Measurements from ENCODE around the gene CARS2. TPM values are rescaled to one million over a fixed set of nuclear protein-coding genes. Genes with fewer than 3 reads are reported as not detected.

CARS2 gene
- total and polyA plus RNA-seq, 7 donors, result 35.4 to 77.5 (median 45.7) TPM

DNA sequence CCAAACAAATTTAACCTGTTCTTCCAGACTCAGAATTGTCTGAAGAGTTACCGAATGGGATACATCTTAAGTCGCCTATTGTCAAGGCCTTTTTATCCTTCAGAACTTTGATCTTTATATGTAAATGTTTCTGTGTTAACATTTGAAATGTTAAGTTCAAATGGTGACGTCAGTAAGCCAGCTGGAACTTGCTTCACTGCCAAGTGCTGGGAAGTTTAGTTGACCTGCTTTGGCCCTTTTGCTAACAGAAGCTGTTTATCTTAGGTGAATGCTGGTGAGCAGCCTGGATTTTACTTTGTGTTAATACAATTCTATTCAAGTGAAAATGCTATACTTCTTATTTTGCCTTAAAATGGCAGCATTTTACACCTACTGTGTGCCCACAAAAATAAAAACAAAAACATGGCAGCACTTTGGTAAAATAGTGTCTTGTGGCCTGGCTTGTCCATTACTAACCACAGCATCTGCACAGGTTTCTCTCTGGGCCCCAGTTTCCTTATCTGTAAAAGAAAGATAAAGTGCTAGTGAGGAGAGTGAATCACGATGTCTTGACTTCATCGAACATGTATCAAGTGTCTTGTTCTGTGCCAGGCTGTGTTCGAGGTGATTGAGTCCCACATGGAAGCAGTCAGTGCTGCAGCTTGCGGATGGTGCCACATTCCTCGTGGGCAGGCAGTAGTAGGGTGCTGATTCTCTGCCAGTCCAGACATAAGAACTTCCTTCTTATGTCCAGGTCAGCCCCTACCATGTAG, 88.4 kb downstream of the CARS2 start:
- peak overlapping the region in 3 of 4 donors; percentile 80 to 93 (median 82) for H3K4me3 ChIP-seq
- H3K36me3 ChIP-seq, result peaks cover 0 to 6% (median 2%) of the 10 kb centered on the region in 4 donors
- H3K27ac ChIP-seq, result peak overlapping the region; percentile 94 to 97 (median 96)
- intact Hi-C loops (cut with DNase I), result loop anchor here (5.0 to 10.0 kb wide), 3 partner anchors 160 to 393 kb away; no protein-coding TSS in a partner anchor
- WGBS, 2 donors, result 45 to 69% methylated on average over 8 of the region's 8 CpGs
- peaks cover 0 to 67% (median 54%) of the 10 kb centered on the region in 4 donors for H3K4me1 ChIP-seq
- no peaks in the 10 kb centered on the region for H3K27me3 ChIP-seq
- H3K9me3 ChIP-seq, result no peaks in the 10 kb centered on the region
- TF ChIP-seq POLR2A (IDR thresholded peaks at IDR 0.05) (no peak), POLR2AphosphoS5 (IDR thresholded peaks at IDR 0.05) (peak; percentile 27 to 77 (median 62)), EP300 (IDR thresholded peaks at IDR 0.05) (peak in 3 of 4 donors; percentile 63 to 88 (median 83))
- TF ChIP-seq, protein P1, sequence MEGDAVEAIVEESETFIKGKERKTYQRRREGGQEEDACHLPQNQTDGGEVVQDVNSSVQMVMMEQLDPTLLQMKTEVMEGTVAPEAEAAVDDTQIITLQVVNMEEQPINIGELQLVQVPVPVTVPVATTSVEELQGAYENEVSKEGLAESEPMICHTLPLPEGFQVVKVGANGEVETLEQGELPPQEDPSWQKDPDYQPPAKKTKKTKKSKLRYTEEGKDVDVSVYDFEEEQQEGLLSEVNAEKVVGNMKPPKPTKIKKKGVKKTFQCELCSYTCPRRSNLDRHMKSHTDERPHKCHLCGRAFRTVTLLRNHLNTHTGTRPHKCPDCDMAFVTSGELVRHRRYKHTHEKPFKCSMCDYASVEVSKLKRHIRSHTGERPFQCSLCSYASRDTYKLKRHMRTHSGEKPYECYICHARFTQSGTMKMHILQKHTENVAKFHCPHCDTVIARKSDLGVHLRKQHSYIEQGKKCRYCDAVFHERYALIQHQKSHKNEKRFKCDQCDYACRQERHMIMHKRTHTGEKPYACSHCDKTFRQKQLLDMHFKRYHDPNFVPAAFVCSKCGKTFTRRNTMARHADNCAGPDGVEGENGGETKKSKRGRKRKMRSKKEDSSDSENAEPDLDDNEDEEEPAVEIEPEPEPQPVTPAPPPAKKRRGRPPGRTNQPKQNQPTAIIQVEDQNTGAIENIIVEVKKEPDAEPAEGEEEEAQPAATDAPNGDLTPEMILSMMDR (IDR thresholded peaks at IDR 0.05), result no peak
- peak; percentile 88 for DNase-seq

DNA sequence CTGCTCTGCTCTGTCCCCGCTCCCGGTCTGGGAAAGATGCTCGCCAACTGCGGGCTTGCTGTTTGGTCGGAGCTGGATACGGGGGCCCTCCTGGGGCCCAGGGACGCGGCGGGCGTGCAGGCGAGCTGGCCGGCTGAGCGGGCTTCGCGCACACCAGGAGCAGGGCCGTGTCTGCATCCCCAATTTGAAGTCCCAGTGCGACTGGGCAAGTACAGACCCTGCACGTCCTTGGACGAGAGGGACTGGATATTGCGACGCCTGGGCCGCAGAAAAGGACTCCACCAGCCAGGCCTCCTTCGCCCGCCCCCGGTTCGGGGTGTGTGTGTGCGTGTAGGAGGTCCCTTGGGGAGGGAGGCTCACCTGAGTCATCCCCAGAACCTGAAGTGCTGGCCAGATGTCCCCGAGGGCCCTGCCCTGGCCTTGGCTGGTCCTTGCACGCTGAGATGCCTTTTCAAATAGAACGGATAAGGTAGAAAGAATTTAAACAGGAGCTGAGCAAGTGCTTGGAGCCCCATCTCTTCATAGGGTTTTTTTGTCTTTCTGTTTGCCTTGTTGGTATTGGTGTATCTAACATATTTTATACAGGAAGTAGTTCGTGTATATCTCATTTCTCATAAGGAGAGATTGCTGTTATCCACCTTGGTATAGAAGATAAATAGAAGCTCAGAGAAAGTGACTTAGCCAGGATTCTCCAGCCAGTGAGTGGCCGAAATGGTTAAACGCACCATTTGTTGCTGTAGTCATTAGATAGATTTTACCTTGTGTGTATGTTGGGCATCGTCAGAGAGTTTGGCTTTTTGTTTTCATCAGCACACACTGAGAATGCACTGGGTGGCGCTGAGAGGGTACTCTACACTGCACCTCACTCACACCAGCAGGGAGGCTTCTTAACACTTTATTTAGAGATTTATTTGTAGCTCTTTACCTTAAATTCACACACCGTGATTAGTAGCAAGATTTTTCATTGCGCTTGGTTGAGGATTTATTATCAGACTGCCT, 89.5 kb downstream of the CARS2 start:
- peak overlapping the region; percentile 94 to 97 (median 96) for H3K27ac ChIP-seq
- TF ChIP-seq POLR2AphosphoS5 (IDR thresholded peaks at IDR 0.05), result peak in 2 of 4 donors; percentile 40 to 55
- no peak for TF ChIP-seq POLR2A (IDR thresholded peaks at IDR 0.05)
- H3K4me1 ChIP-seq, result peaks cover 0 to 58% (median 52%) of the 10 kb centered on the region in 4 donors
- DNase-seq, result no peak
- no peaks in the 10 kb centered on the region for H3K27me3 ChIP-seq
- H3K9me3 ChIP-seq, result no peaks in the 10 kb centered on the region
- H3K36me3 ChIP-seq, result no peaks in the 10 kb centered on the region
- H3K4me3 ChIP-seq, result peak overlapping the region; percentile 80 to 93 (median 81)
- 4 to 9% methylated on average over 37 of the region's 37 CpGs for WGBS, 2 donors
- intact Hi-C loops (cut with DNase I), result loop anchor here (1.0 to 10.0 kb wide), 4 partner anchors 97 to 392 kb away; partner anchors contain the start of gene ING1

DNA sequence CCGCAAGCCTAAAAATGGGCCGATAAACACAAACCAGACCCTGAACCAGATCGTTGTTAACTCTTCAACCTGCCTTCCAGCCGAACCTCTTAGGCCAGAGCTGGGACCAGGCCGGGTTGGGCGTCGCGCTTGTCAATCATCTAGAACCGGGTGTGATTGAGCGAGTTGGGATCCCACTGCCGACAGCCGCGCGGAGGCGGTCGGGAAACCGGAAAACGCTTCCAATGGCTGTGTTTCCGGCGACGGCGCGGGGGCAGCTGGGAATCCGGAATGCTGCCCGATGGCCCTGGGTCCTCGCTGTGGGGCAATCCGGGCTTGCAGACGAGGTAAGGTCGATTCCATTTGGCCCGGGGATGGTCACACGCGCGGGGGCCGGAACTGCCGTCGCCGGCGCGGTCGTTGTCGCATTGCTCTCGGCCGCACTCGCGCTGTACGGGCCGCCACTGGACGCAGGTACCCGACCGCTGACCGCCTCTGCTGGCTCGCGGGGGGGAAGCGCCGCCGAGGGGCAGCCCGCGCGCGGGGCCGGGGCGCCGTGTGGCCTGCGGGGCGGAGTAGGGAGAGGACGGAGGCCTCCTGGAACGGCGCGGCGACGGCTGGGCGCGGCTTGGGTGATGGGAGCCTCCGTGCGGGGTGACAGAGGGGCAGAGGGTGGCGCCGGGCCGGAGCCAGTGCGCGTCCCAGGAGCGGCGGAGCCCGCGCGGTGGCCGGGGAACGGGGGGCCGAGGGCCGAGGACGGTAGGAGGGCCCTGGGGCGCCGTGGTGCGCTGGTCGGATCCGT, 90.4 kb downstream of the CARS2 start, which contains the start of gene NAXD:
TSS of gene NAXD (plus strand) at position 224 of the 781 bp plus-strand sequence. CDS start at position 281, 57 bp downstream.
- H3K4me1 ChIP-seq, result peaks cover 0 to 50% (median 46%) of the 10 kb centered on the region in 4 donors
- intact Hi-C loops (cut with DNase I), result loop anchor here (1.0 to 10.0 kb wide), 4 partner anchors 98 to 391 kb away; partner anchors contain the start of gene ING1
- no peaks in the 10 kb centered on the region for H3K36me3 ChIP-seq
- WGBS, 2 donors, result 1 to 2% methylated on average over 95 of the region's 95 CpGs
- no peaks in the 10 kb centered on the region for H3K9me3 ChIP-seq
- TF ChIP-seq EP300 (IDR thresholded peaks at IDR 0.05), result peak in 1 of 4 donors; percentile 82
- peak; percentile 78 to 94 (median 83) for TF ChIP-seq POLR2AphosphoS5 (IDR thresholded peaks at IDR 0.05)
- TF ChIP-seq POLR2A (IDR thresholded peaks at IDR 0.05), result peak; percentile 35 to 50
- TF ChIP-seq, protein P1 (IDR thresholded peaks at IDR 0.05), result no peak
- DNase-seq, result peak; percentile 97
- no peaks in the 10 kb centered on the region for H3K27me3 ChIP-seq
- peak within 1 kb of the TSS; percentile 80 to 93 (median 81) for H3K4me3 ChIP-seq
- peak within 1 kb of the TSS; percentile 94 to 97 (median 96) for H3K27ac ChIP-seq

DNA sequence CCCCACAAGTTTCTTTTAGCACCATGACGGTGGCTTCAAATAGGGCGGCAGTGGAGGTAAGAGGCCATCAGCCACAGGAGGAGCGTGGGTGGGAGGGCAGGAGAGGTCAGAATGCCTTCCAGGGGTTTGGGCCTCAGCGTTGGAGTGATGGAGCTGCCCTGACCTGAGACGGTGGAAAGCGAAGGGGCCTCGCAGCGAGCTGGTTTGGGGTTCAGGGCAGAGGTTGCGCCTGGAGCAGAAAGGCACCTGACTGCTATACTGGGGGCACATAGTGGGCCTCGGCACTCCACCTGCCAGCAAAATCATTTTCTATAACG, 91.0 kb downstream of the CARS2 start:
- Histone ChIP-seq H3K4me3 (peak overlapping the region; percentile 80 to 93 (median 81)), H3K27ac (peak overlapping the region; percentile 94 to 97 (median 96))
- WGBS, 2 donors, result 89 to 90% methylated on average over 11 of the region's 11 CpGs

More for the DNA sequence above, 91.0 kb downstream of the CARS2 start:
- H3K27me3 ChIP-seq, result no peaks in the 10 kb centered on the region
- TF ChIP-seq, protein P1 (IDR thresholded peaks at IDR 0.05), result no peak
- no peak for TF ChIP-seq POLR2A (IDR thresholded peaks at IDR 0.05)
- no peak for TF ChIP-seq EP300 (IDR thresholded peaks at IDR 0.05)
- TF ChIP-seq POLR2AphosphoS5 (IDR thresholded peaks at IDR 0.05), result no peak
- H3K9me3 ChIP-seq, result no peaks in the 10 kb centered on the region
- intact Hi-C loops (cut with DNase I), result loop anchor here (5.0 to 10.0 kb wide), 3 partner anchors 158 to 390 kb away; no protein-coding TSS in a partner anchor
- peaks cover 0 to 44% (median 41%) of the 10 kb centered on the region in 4 donors for H3K4me1 ChIP-seq
- H3K36me3 ChIP-seq, result no peaks in the 10 kb centered on the region
- DNase-seq, result no peak

All from sigmoid colon (tissue), 7 donors.